GM23338 (cell line): ENCODE data around the gene ZMYND8. TPM values are rescaled to one million over a fixed set of nuclear protein-coding genes. Genes with fewer than 3 reads are reported as not detected.

ENCODE experiments used
- ATAC-seq: fragments of 200-7000 bp; cut with Tn5 transposase; 3 replicates; pipeline ENCODE4 v1.9.1; 2020
- DNase-seq: peaks from one replicate; pipeline ENCODE4 v3.0.0-alpha.2; 2015; ENCODE audit warnings: low spot score
- H2AFZ ChIP-seq: fragments of 200-600 bp; sonication (generic); 2 replicates; pipeline ENCODE4 v1.8.0; 2016; ENCODE audit warnings: antibody characterized with exemption, mild to moderate bottlenecking, moderate library complexity
- H3F3A ChIP-seq: fragments of 200-600 bp; sonication (generic); replicated peaks from 2 replicates; pipeline ENCODE4 v1.8.0; 2017; ENCODE audit warnings: antibody characterized with exemption, mixed run types, low read depth
- H3K27ac ChIP-seq: fragments of 200-600 bp; sonication (generic); 2 replicates; pipeline ENCODE4 v1.6.1; 2016; ENCODE audit warnings: low read depth
- H3K27me3 ChIP-seq: fragments of 200-600 bp; sonication (generic); 2 replicates; pipeline ENCODE4 v1.8.0; 2016; ENCODE audit warnings: mild to moderate bottlenecking, mixed run types, moderate library complexity; ENCODE audit not compliant: insufficient read depth
- H3K36me3 ChIP-seq: fragments of 200-600 bp; sonication (generic); 2 replicates; pipeline ENCODE4 v1.8.0; 2016; ENCODE audit warnings: mild to moderate bottlenecking; ENCODE audit not compliant: insufficient read depth
- H3K4me1 ChIP-seq: fragments of 200-600 bp; sonication (generic); 2 replicates; pipeline ENCODE4 v1.8.0; 2016; ENCODE audit warnings: mild to moderate bottlenecking, moderate library complexity; ENCODE audit not compliant: insufficient read depth
- H3K4me2 ChIP-seq: fragments of 200-600 bp; sonication (generic); 2 replicates; pipeline ENCODE4 v1.7.1; 2017; ENCODE audit warnings: mixed run types
- H3K4me3 ChIP-seq: fragments of 200-600 bp; sonication (generic); 2 replicates; pipeline ENCODE4 v1.6.1; 2016; ENCODE audit warnings: mixed run types
- H3K79me2 ChIP-seq: fragments of 200-600 bp; sonication (generic); replicated peaks from 2 replicates; pipeline ENCODE4 v1.8.0; 2017; ENCODE audit warnings: mild to moderate bottlenecking; ENCODE audit not compliant: insufficient read depth
- H3K9me2 ChIP-seq: fragments of 200-600 bp; sonication (generic); 2 replicates; pipeline ENCODE4 v1.8.0; 2017; ENCODE audit not compliant: insufficient read depth
- H4K20me1 ChIP-seq: fragments of 200-600 bp; sonication (generic); replicated peaks from 2 replicates; pipeline ENCODE4 v1.8.0; 2017; ENCODE audit warnings: mild to moderate bottlenecking; ENCODE audit not compliant: insufficient read depth
- H3K27ac Mint-ChIP-seq: 2 replicates; pipeline ENCODE4 v1.8.0; 2020; ENCODE audit warnings: inconsistent platforms, mild to moderate bottlenecking, moderate library complexity, mixed read lengths
- H3K27me3 Mint-ChIP-seq: 3 replicates; pipeline ENCODE4 v1.8.0; 2022; ENCODE audit warnings: low read depth, mild to moderate bottlenecking, moderate library complexity, mixed read lengths, inconsistent platforms; ENCODE audit not compliant: insufficient read depth, poor library complexity
- H3K36me3 Mint-ChIP-seq: 3 replicates; pipeline ENCODE4 v1.8.0; 2021; ENCODE audit warnings: low read depth, mild to moderate bottlenecking, inconsistent platforms, moderate library complexity, mixed read lengths
- H3K4me1 Mint-ChIP-seq: 3 replicates; pipeline ENCODE4 v1.8.0; 2020; ENCODE audit warnings: mild to moderate bottlenecking, inconsistent platforms, mixed read lengths
- H3K4me3 Mint-ChIP-seq: 3 replicates; pipeline ENCODE4 v1.8.0; 2021; ENCODE audit warnings: moderate library complexity, mild to moderate bottlenecking, inconsistent platforms, mixed read lengths
- H3K9me3 Mint-ChIP-seq: 3 replicates; pipeline ENCODE4 v1.8.0; 2020; ENCODE audit warnings: moderate library complexity, mild to moderate bottlenecking, inconsistent platforms, mixed read lengths
- CREB1 ChIP-seq: fragments of 250-450 bp; sonication (Bioruptor Pico); IDR thresholded peaks from 2 replicates; pipeline ENCODE4 v1.5.0; 2020; ENCODE audit warnings: low read depth, mild to moderate bottlenecking, moderate library complexity
- CTCF ChIP-seq, 2 experiments: fragments of 200-600 bp in 1 of 2; sonication (generic) in 1 of 2; conservative IDR thresholded peaks; 2 replicates each; pipeline versions ENCODE4 v1.5.1 to v1.6.1; 2016 to 2017; ENCODE audit warnings: antibody characterized with exemption in 2 of 2, low read depth in 2 of 2, mild to moderate bottlenecking in 2 of 2, moderate library complexity in 1 of 2
- EZH2 ChIP-seq: fragments of 200-600 bp; sonication (generic); IDR thresholded peaks from one replicate; pipeline ENCODE4 v1.8.0; 2017; ENCODE audit warnings: antibody characterized with exemption, mild to moderate bottlenecking, low read depth; ENCODE audit not compliant: unreplicated experiment
- EZH2phosphoT487 ChIP-seq: fragments of 200-600 bp; sonication (generic); IDR thresholded peaks from one replicate; pipeline ENCODE4 v1.8.1; 2018; ENCODE audit warnings: antibody characterized with exemption; ENCODE audit not compliant: unreplicated experiment
- JUNB ChIP-seq: IDR thresholded peaks from one replicate; pipeline ENCODE4 v1.6.1; 2016; ENCODE audit warnings: antibody characterized with exemption; ENCODE audit not compliant: unreplicated experiment
- NANOG ChIP-seq: IDR thresholded peaks from 2 replicates; pipeline ENCODE4 v1.6.1; 2016; ENCODE audit warnings: antibody characterized with exemption, borderline replicate concordance
- POLR2AphosphoS5 ChIP-seq: IDR thresholded peaks from 2 replicates; pipeline ENCODE4 v1.6.1; 2016; ENCODE audit warnings: antibody characterized with exemption, low read depth
- STAT1 ChIP-seq: IDR thresholded peaks from one replicate; pipeline ENCODE4 v1.6.1; 2016; ENCODE audit warnings: antibody characterized with exemption; ENCODE audit not compliant: unreplicated experiment
- ZNF114 ChIP-seq: fragments of 250-450 bp; sonication (Bioruptor Pico); IDR thresholded peaks from 2 replicates; pipeline ENCODE4 v1.5.0; 2020; ENCODE audit warnings: mild to moderate bottlenecking, moderate library complexity
- ZNF331 ChIP-seq: fragments of 250-450 bp; sonication (Bioruptor Pico); IDR thresholded peaks from 2 replicates; pipeline ENCODE4 v1.5.0; 2020; ENCODE audit warnings: low read depth, mild to moderate bottlenecking, moderate library complexity
- polyA plus RNA-seq: library from polyadenylated mRNA; unstranded; fragments of >200 nt; fragmentation: Nextera tagmentation; extraction: Ambion mirVana; gene quantifications from 2 replicates; pipeline ENCODE4 v1.2.1, GENCODE V29; 2016
- total RNA-seq: library from RNA; depleted of rRNA; stranded (reverse); fragments of >200 nt; shearing (Covaris generic); gene quantifications from 2 replicates; pipeline ENCODE4 v1.2.3, GENCODE V29; 2014
- TF ChIP-seq, protein P1 (sequence below): IDR thresholded peaks from 2 replicates; pipeline ENCODE4 v1.6.1; 2016; ENCODE audit warnings: antibody characterized with exemption
- TF ChIP-seq, protein P2 (sequence below): fragments of 250-450 bp; sonication (Bioruptor Pico); IDR thresholded peaks from 2 replicates; pipeline ENCODE4 v1.5.0; 2020; ENCODE audit warnings: mild to moderate bottlenecking, moderate library complexity
- TF ChIP-seq, protein P3 (sequence below): IDR thresholded peaks from one replicate; pipeline ENCODE4 v1.6.1; 2018; ENCODE audit warnings: antibody characterized with exemption; ENCODE audit not compliant: unreplicated experiment

ZMYND8 gene
- total and polyA plus RNA-seq, 2 experiments from 2014 or later: 70.9 to 128 TPM

DNA sequence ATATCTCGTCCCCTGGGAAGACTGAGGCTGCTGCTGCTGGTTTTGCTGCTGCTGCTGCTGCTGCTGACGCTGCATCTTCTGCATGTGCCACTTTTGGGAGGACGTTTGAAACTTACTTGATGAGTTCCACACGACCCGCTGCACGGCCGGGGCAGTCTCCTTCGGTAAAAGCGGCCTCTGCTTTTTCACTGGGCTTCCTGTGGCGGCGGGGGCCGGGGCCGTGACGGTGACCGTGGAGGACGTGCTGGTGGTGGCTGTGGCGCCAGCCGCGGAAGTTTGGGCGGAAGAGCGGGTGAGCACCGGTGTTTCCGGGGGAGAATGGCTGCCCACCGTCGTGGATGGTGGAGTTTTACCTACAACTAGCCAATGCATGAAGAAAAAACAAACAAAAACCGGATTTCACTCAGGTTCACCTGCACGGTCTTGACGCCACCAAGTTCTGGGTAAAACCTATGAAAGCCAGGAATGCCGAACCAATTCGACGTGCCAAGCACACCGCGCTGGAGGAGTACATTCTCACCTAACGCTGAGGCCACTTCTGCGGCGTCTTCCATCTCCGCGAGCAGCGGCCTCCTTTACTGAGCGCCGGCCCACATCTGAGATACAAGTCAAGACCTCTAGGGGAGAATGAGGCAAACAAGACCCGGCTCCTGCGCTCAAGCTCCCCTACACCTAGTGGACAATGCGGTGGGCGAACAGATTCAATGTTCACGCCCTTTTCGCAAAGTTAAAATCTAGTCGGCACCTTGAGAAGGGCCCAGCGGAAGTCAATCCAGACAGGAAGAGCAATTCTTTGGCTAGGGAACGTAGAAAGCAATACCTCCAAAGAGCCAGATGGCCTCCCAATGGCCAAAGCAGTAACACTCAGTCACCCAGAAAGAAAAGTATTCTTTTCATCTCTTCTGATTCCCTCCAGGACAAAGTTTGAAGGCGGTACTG lies 117.5 kb downstream of the ZMYND8 start:
- Histone ChIP-seq H3F3A (peaks cover 14% of the 10 kb centered on the region; the same call in 1 of the 2 replicates), H3K27ac (peak overlapping the region; percentile 78), H3K36me3 (peaks cover 48% of the 10 kb centered on the region), H3K27me3 (no peaks in the 10 kb centered on the region), H3K79me2 (peaks cover 60% of the 10 kb centered on the region), H2AFZ (no peak overlapping the region), H3K9me2 (no peaks in the 10 kb centered on the region), H3K4me1 (no peaks in the 10 kb centered on the region), H3K4me2 (no peak overlapping the region), H4K20me1 (peaks cover 19% of the 10 kb centered on the region), H3K4me3 (no peak overlapping the region)
- Mint-ChIP-seq H3K4me3 (no peak overlapping the region), H3K27ac (peak overlapping the region; percentile 2; the same call in 1 of the 2 replicates), H3K27me3 (peaks cover 15% of the 10 kb centered on the region), H3K4me1 (peaks cover 11% of the 10 kb centered on the region), H3K36me3 (peaks cover 85% of the 10 kb centered on the region), H3K9me3 (no peaks in the 10 kb centered on the region)
- ATAC-seq: peak; percentile 42
- no peak for TF ChIP-seq STAT1
- no peak for TF ChIP-seq CTCF (conservative IDR thresholded peaks at IDR 0.05; ENCODE audit: low read depth in 2 of 2)
- no peak for TF ChIP-seq CREB1 (CRISPR knock-in tag)
- TF ChIP-seq, protein P1, sequence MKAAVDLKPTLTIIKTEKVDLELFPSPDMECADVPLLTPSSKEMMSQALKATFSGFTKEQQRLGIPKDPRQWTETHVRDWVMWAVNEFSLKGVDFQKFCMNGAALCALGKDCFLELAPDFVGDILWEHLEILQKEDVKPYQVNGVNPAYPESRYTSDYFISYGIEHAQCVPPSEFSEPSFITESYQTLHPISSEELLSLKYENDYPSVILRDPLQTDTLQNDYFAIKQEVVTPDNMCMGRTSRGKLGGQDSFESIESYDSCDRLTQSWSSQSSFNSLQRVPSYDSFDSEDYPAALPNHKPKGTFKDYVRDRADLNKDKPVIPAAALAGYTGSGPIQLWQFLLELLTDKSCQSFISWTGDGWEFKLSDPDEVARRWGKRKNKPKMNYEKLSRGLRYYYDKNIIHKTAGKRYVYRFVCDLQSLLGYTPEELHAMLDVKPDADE: no peak
- TF ChIP-seq, protein P2, sequence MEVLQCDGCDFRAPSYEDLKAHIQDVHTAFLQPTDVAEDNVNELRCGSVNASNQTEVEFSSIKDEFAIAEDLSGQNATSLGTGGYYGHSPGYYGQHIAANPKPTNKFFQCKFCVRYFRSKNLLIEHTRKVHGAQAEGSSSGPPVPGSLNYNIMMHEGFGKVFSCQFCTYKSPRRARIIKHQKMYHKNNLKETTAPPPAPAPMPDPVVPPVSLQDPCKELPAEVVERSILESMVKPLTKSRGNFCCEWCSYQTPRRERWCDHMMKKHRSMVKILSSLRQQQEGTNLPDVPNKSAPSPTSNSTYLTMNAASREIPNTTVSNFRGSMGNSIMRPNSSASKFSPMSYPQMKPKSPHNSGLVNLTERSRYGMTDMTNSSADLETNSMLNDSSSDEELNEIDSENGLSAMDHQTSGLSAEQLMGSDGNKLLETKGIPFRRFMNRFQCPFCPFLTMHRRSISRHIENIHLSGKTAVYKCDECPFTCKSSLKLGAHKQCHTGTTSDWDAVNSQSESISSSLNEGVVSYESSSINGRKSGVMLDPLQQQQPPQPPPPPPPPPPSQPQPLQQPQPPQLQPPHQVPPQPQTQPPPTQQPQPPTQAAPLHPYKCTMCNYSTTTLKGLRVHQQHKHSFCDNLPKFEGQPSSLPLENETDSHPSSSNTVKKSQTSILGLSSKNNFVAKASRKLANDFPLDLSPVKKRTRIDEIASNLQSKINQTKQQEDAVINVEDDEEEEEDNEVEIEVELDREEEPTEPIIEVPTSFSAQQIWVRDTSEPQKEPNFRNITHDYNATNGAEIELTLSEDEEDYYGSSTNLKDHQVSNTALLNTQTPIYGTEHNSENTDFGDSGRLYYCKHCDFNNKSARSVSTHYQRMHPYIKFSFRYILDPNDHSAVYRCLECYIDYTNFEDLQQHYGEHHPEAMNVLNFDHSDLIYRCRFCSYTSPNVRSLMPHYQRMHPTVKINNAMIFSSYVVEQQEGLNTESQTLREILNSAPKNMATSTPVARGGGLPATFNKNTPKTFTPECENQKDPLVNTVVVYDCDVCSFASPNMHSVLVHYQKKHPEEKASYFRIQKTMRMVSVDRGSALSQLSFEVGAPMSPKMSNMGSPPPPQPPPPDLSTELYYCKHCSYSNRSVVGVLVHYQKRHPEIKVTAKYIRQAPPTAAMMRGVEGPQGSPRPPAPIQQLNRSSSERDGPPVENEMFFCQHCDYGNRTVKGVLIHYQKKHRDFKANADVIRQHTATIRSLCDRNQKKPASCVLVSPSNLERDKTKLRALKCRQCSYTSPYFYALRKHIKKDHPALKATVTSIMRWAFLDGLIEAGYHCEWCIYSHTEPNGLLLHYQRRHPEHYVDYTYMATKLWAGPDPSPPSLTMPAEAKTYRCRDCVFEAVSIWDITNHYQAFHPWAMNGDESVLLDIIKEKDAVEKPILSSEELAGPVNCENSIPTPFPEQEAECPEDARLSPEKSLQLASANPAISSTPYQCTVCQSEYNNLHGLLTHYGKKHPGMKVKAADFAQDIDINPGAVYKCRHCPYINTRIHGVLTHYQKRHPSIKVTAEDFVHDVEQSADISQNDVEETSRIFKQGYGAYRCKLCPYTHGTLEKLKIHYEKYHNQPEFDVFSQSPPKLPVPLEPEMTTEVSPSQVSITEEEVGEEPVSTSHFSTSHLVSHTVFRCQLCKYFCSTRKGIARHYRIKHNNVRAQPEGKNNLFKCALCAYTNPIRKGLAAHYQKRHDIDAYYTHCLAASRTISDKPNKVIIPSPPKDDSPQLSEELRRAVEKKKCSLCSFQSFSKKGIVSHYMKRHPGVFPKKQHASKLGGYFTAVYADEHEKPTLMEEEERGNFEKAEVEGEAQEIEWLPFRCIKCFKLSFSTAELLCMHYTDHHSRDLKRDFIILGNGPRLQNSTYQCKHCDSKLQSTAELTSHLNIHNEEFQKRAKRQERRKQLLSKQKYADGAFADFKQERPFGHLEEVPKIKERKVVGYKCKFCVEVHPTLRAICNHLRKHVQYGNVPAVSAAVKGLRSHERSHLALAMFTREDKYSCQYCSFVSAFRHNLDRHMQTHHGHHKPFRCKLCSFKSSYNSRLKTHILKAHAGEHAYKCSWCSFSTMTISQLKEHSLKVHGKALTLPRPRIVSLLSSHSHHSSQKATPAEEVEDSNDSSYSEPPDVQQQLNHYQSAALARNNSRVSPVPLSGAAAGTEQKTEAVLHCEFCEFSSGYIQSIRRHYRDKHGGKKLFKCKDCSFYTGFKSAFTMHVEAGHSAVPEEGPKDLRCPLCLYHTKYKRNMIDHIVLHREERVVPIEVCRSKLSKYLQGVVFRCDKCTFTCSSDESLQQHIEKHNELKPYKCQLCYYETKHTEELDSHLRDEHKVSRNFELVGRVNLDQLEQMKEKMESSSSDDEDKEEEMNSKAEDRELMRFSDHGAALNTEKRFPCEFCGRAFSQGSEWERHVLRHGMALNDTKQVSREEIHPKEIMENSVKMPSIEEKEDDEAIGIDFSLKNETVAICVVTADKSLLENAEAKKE (CRISPR knock-in tag): no peak
- no peak for TF ChIP-seq ZNF331 (CRISPR knock-in tag)
- TF ChIP-seq JUNB: no peak
- TF ChIP-seq POLR2AphosphoS5: no peak
- TF ChIP-seq NANOG: no peak
- no peak for TF ChIP-seq EZH2phosphoT487
- TF ChIP-seq, protein P3, sequence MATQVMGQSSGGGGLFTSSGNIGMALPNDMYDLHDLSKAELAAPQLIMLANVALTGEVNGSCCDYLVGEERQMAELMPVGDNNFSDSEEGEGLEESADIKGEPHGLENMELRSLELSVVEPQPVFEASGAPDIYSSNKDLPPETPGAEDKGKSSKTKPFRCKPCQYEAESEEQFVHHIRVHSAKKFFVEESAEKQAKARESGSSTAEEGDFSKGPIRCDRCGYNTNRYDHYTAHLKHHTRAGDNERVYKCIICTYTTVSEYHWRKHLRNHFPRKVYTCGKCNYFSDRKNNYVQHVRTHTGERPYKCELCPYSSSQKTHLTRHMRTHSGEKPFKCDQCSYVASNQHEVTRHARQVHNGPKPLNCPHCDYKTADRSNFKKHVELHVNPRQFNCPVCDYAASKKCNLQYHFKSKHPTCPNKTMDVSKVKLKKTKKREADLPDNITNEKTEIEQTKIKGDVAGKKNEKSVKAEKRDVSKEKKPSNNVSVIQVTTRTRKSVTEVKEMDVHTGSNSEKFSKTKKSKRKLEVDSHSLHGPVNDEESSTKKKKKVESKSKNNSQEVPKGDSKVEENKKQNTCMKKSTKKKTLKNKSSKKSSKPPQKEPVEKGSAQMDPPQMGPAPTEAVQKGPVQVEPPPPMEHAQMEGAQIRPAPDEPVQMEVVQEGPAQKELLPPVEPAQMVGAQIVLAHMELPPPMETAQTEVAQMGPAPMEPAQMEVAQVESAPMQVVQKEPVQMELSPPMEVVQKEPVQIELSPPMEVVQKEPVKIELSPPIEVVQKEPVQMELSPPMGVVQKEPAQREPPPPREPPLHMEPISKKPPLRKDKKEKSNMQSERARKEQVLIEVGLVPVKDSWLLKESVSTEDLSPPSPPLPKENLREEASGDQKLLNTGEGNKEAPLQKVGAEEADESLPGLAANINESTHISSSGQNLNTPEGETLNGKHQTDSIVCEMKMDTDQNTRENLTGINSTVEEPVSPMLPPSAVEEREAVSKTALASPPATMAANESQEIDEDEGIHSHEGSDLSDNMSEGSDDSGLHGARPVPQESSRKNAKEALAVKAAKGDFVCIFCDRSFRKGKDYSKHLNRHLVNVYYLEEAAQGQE: no peak
- TF ChIP-seq EZH2: no peak
- no peak for TF ChIP-seq ZNF114 (CRISPR knock-in tag)
- peak; percentile 33 for DNase-seq
